HCT116 (cell line): Measurements from ENCODE around the gene KBTBD2. TPM values are rescaled to one million over a fixed set of nuclear protein-coding genes. Genes with fewer than 3 reads are reported as not detected.

Experiments
- ATAC-seq: fragments of 200-7000 bp; cut with Tn5 transposase; 2 replicates; pipeline ENCODE4 v1.9.1; 2020; ENCODE audit warnings: mild to moderate bottlenecking, moderate library complexity
- BruUV-seq: library from RNA; stranded (reverse); fragments of 400-500 nt; replicated peaks from 2 replicates; lab custom pipeline; 2021; lab: Mats Ljungman, UMichigan
- CTCF ChIA-PET: fragments of 300-600 bp; sonication (Branson Sonifier 250); formaldehyde crosslinking; loops from one replicate; lab custom pipeline; 2021; ENCODE audit warnings: antibody characterized with exemption; lab: Charles Lee
- POLR2A ChIA-PET: fragments of 300-600, 350-600 bp; sonication (Branson Sonifier 250); formaldehyde crosslinking; loops from one replicate; lab custom pipeline; 2021; ENCODE audit warnings: antibody characterized with exemption; lab: Charles Lee
- RAD21 ChIA-PET, 2 experiments: fragments of 300-600 bp; sonication (Branson Sonifier 250); formaldehyde crosslinking; loops; one replicate each; lab custom pipeline; 2023; ENCODE audit warnings: low total read pairs in 2 of 2; ENCODE audit not compliant: uncharacterized antibody in 2 of 2, unreplicated experiment in 2 of 2, low non-redundant PET in 1 of 2; lab: Charles Lee
- DNase-seq: peaks from one replicate; pipeline ENCODE4 v3.0.0-alpha.2; 2010; ENCODE audit warnings: low read depth, low spot score
- H2AFZ ChIP-seq: fragments of 200-600 bp; shearing (Covaris generic), sonication (generic); 2 replicates; pipeline ENCODE4 v1.6.1; 2017; ENCODE audit warnings: low read depth, mixed run types, mixed read lengths, antibody characterized with exemption, low read length; ENCODE audit not compliant: poor library complexity, severe bottlenecking
- H3K27ac ChIP-seq: 2 replicates; pipeline ENCODE4 v1.5.1; 2012; ENCODE audit warnings: low read depth, low read length
- H3K27me3 ChIP-seq: fragments of 200-600 bp; sonication (generic); 2 replicates; pipeline ENCODE4 v1.6.1; 2016; ENCODE audit warnings: mixed run types, low read length, mixed read lengths; ENCODE audit not compliant: insufficient read depth
- H3K36me3 ChIP-seq, 2 experiments: fragments of 200-500 bp in 1 of 2; fragments of 200-600 bp in 1 of 2; sonication (Bioruptor generic) in 1 of 2; sonication (generic) in 1 of 2; 2 replicates each; pipeline versions ENCODE4 v1.5.1 to v1.6.1; 2014 to 2016; ENCODE audit warnings: low read length in 2 of 2, inconsistent platforms in 1 of 2, mixed read lengths in 1 of 2, mixed run types in 1 of 2; ENCODE audit not compliant: insufficient read depth in 2 of 2, control insufficient read depth in 1 of 2
- H3K4me1 ChIP-seq, 2 experiments: fragments of 200-600 bp in 1 of 2; sonication (generic) in 1 of 2; 2 replicates each; pipeline versions ENCODE4 v1.5.1 to v1.6.1; 2012 to 2017; ENCODE audit warnings: low read length in 2 of 2, inconsistent platforms in 1 of 2, mild to moderate bottlenecking in 1 of 2, mixed read lengths in 1 of 2, mixed run types in 1 of 2, moderate library complexity in 1 of 2; ENCODE audit not compliant: insufficient read depth in 2 of 2, control insufficient read depth in 1 of 2
- H3K4me2 ChIP-seq: fragments of 200-600 bp; sonication (generic); 2 replicates; pipeline ENCODE4 v1.6.1; 2017; ENCODE audit warnings: mixed run types, low read length, mixed read lengths
- H3K4me3 ChIP-seq, 2 experiments: fragments of 200-600 bp in 1 of 2; sonication (generic) in 1 of 2; replicated peaks in 1 of 2; 2 replicates each; pipeline ENCODE4 v1.5.1; 2011 to 2016; ENCODE audit warnings: low read length in 2 of 2, control low read depth in 1 of 2, low read depth in 1 of 2, mild to moderate bottlenecking in 1 of 2, mixed read lengths in 1 of 2, mixed run types in 1 of 2
- H3K79me2 ChIP-seq: fragments of 200-600 bp; sonication (generic); 2 replicates; pipeline ENCODE4 v1.6.1; 2017; ENCODE audit warnings: mild to moderate bottlenecking, mixed run types, low read length, moderate library complexity, mixed read lengths; ENCODE audit not compliant: insufficient read depth
- H3K9ac ChIP-seq: fragments of 200-600 bp; sonication (generic); 2 replicates; pipeline ENCODE4 v1.6.1; 2016; ENCODE audit warnings: low read length, mixed read lengths
- H3K9me2 ChIP-seq: fragments of 200-600 bp; sonication (generic), shearing (Covaris generic); 2 replicates; pipeline ENCODE4 v1.6.1; 2017; ENCODE audit warnings: mixed run types, mild to moderate bottlenecking, moderate library complexity; ENCODE audit not compliant: insufficient read depth
- H3K9me3 ChIP-seq, 2 experiments: fragments of 200-500 bp in 1 of 2; fragments of 200-600 bp in 1 of 2; sonication (Bioruptor generic) in 1 of 2; sonication (generic) in 1 of 2; 2 replicates each; pipeline ENCODE4 v1.6.1; 2014 to 2017; ENCODE audit warnings: low read length in 2 of 2, mixed read lengths in 2 of 2, inconsistent platforms in 1 of 2, low read depth in 1 of 2, mild to moderate bottlenecking in 1 of 2, mixed run types in 1 of 2, moderate library complexity in 1 of 2; ENCODE audit not compliant: control insufficient read depth in 1 of 2, insufficient read depth in 1 of 2
- H4K20me1 ChIP-seq: fragments of 200-600 bp; sonication (generic), shearing (Covaris generic); 2 replicates; pipeline ENCODE4 v1.6.1; 2017; ENCODE audit warnings: mixed run types, mild to moderate bottlenecking, moderate library complexity; ENCODE audit not compliant: insufficient read depth
- ATF3 ChIP-seq: IDR thresholded peaks from 2 replicates; pipeline ENCODE4 v1.6.1; 2012
- CEBPB ChIP-seq: IDR thresholded peaks from 2 replicates; pipeline ENCODE4 v1.6.1; 2012; ENCODE audit warnings: low read depth
- EGR1 ChIP-seq: IDR thresholded peaks from 2 replicates; pipeline ENCODE4 v1.6.1; 2012; ENCODE audit warnings: low read depth
- ELF1 ChIP-seq: IDR thresholded peaks from 2 replicates; pipeline ENCODE4 v1.6.1; 2012; ENCODE audit warnings: low read depth, borderline replicate concordance
- EZH2 ChIP-seq: fragments of 200-600 bp; sonication (generic); IDR thresholded peaks from 2 replicates; pipeline ENCODE4 v1.6.1; 2017; ENCODE audit warnings: antibody characterized with exemption, mixed run types
- FOSL1 ChIP-seq: IDR thresholded peaks from 2 replicates; pipeline ENCODE4 v1.6.1; 2012; ENCODE audit warnings: low read depth
- JUND ChIP-seq: IDR thresholded peaks from 2 replicates; pipeline ENCODE4 v1.6.1; 2012
- MAX ChIP-seq: IDR thresholded peaks from 2 replicates; pipeline ENCODE4 v1.6.1; 2012
- POLR2A ChIP-seq: IDR thresholded peaks from 2 replicates; pipeline ENCODE4 v1.7.0; 2011; ENCODE audit warnings: borderline replicate concordance; ENCODE audit not compliant: insufficient read depth, insufficient read length; ENCODE audit errors: extremely low read depth
- REST ChIP-seq: IDR thresholded peaks from 2 replicates; pipeline ENCODE4 v1.6.1; 2012; ENCODE audit warnings: low read depth
- SP1 ChIP-seq: IDR thresholded peaks from 2 replicates; pipeline ENCODE4 v1.6.1; 2012; ENCODE audit warnings: low read depth
- SRF ChIP-seq: IDR thresholded peaks from 2 replicates; pipeline ENCODE4 v1.6.1; 2012; ENCODE audit warnings: low read depth
- TCF7L2 ChIP-seq: IDR thresholded peaks from 2 replicates; pipeline ENCODE4 v1.7.0; 2011; ENCODE audit warnings: borderline replicate concordance, inconsistent platforms; ENCODE audit not compliant: insufficient read depth, insufficient read length; ENCODE audit errors: extremely low read depth
- ZFX ChIP-seq: fragments of 450-650 bp; IDR thresholded peaks from 2 replicates; pipeline ENCODE4 v1.6.1; 2017
- ZNF274 ChIP-seq: fragments of 200-500 bp; sonication (Bioruptor generic); IDR thresholded peaks from 2 replicates; pipeline ENCODE4 v1.6.1; 2014; ENCODE audit warnings: mild to moderate bottlenecking, low read depth, low read length, inconsistent platforms
- intact Hi-C: fragments of 100-400 bp; cut with micrococcal nuclease; formaldehyde crosslinking; loops from 2 replicates; pipeline ENCODE4 v1.10.0; 2022
- total RNA-seq: library from RNA; stranded (reverse); gene quantifications from one replicate; pipeline ENCODE4 v1.2.1, GENCODE V29; 2021; ENCODE audit not compliant: unreplicated experiment
- TF ChIP-seq, protein P1 (sequence below): IDR thresholded peaks from 2 replicates; pipeline ENCODE4 v1.6.1; 2011; ENCODE audit warnings: mild to moderate bottlenecking, low read length, moderate library complexity; ENCODE audit not compliant: insufficient replicate concordance; ENCODE audit errors: extremely low read depth
- TF ChIP-seq, protein P2 (sequence below), 3 experiments: fragments of 200-600 bp in 1 of 3; sonication (generic) in 1 of 3; IDR thresholded peaks in 2 of 3; conservative IDR thresholded peaks in 1 of 3; 2 replicates each; pipeline ENCODE4 v1.5.1; 2012 to 2017; ENCODE audit warnings: low read depth in 2 of 3, low read length in 2 of 3, antibody characterized with exemption in 1 of 3, borderline replicate concordance in 1 of 3, control low read depth in 1 of 3, mild to moderate bottlenecking in 1 of 3, mixed read lengths in 1 of 3, mixed run types in 1 of 3, moderate library complexity in 1 of 3; ENCODE audit not compliant: insufficient read depth in 1 of 3

KBTBD2 gene
- total RNA-seq, 1 experiment from 2014 or later, result 29.0 TPM

- ChIA-PET RAD21 (no interaction called here), CTCF (no interaction called here), POLR2A (no interaction called here)
- H3K79me2 ChIP-seq, result no peaks in the 10 kb centered on the region
- no peak overlapping the region for H3K27ac ChIP-seq
- H3K9ac ChIP-seq, result no peak overlapping the region
- no peaks in the 10 kb centered on the region for H3K27me3 ChIP-seq
- ATAC-seq (no peak), DNase-seq (no peak)
- H3K4me2 ChIP-seq, result no peak overlapping the region
- H3K9me2 ChIP-seq, result no peaks in the 10 kb centered on the region
- no peaks in the 10 kb centered on the region for H3K9me3 ChIP-seq
- intact Hi-C loops, result no loop called here
- no peaks in the 10 kb centered on the region for H4K20me1 ChIP-seq
- peaks cover 8 to 17% of the 10 kb centered on the region in 2 experiments; a peak in 3 of 4 replicates for H3K4me1 ChIP-seq
- TF ChIP-seq EZH2 (no peak), POLR2A (no peak), TCF7L2 (no peak), SP1 (no peak), REST (no peak), EGR1 (no peak), ZFX (no peak), ELF1 (no peak), SRF (no peak), FOSL1 (no peak), CEBPB (no peak), ZNF274 (no peak), JUND (no peak), MAX (no peak), ATF3 (no peak)
- TF ChIP-seq, protein P1, sequence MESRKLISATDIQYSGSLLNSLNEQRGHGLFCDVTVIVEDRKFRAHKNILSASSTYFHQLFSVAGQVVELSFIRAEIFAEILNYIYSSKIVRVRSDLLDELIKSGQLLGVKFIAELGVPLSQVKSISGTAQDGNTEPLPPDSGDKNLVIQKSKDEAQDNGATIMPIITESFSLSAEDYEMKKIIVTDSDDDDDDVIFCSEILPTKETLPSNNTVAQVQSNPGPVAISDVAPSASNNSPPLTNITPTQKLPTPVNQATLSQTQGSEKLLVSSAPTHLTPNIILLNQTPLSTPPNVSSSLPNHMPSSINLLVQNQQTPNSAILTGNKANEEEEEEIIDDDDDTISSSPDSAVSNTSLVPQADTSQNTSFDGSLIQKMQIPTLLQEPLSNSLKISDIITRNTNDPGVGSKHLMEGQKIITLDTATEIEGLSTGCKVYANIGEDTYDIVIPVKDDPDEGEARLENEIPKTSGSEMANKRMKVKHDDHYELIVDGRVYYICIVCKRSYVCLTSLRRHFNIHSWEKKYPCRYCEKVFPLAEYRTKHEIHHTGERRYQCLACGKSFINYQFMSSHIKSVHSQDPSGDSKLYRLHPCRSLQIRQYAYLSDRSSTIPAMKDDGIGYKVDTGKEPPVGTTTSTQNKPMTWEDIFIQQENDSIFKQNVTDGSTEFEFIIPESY, result no peak
- TF ChIP-seq, protein P2, sequence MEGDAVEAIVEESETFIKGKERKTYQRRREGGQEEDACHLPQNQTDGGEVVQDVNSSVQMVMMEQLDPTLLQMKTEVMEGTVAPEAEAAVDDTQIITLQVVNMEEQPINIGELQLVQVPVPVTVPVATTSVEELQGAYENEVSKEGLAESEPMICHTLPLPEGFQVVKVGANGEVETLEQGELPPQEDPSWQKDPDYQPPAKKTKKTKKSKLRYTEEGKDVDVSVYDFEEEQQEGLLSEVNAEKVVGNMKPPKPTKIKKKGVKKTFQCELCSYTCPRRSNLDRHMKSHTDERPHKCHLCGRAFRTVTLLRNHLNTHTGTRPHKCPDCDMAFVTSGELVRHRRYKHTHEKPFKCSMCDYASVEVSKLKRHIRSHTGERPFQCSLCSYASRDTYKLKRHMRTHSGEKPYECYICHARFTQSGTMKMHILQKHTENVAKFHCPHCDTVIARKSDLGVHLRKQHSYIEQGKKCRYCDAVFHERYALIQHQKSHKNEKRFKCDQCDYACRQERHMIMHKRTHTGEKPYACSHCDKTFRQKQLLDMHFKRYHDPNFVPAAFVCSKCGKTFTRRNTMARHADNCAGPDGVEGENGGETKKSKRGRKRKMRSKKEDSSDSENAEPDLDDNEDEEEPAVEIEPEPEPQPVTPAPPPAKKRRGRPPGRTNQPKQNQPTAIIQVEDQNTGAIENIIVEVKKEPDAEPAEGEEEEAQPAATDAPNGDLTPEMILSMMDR (IDR thresholded peaks at IDR 0.05 in 2 of 3, conservative IDR thresholded peaks at IDR 0.05 in 1 of 3; ENCODE audit: borderline replicate concordance in 1 of 3, insufficient read depth in 1 of 3, low read depth in 2 of 3, low read length in 2 of 3), result no peak
- no peak overlapping the region for H2AFZ ChIP-seq
- BruUV-seq, result no TSS peak
- H3K36me3 ChIP-seq, result no peaks in the 10 kb centered on the region
- no peak overlapping the region for H3K4me3 ChIP-seq
These were observed 5.2 kb upstream of the KBTBD2 start for GRCh38 chr7:32896564-32897347.
